Hepatocyte (in vitro differentiated cells): ENCODE data around the gene ADD1. TPM values are rescaled to one million over a fixed set of nuclear protein-coding genes. Genes with fewer than 3 reads are reported as not detected.

Source experiments
- DNase-seq: peaks from one replicate; pipeline ENCODE4 v3.0.0-alpha.2; 2016; ENCODE audit warnings: low spot score
- H2AFZ ChIP-seq: fragments of 200-600 bp; sonication (generic); 2 replicates; pipeline ENCODE4 v1.6.0; 2016; ENCODE audit warnings: antibody characterized with exemption, mild to moderate bottlenecking
- H3K27ac ChIP-seq: fragments of 200-600 bp; sonication (generic); 2 replicates; pipeline ENCODE4 v1.5.1; 2016; ENCODE audit warnings: mild to moderate bottlenecking
- H3K27me3 ChIP-seq: fragments of 200-600 bp; sonication (generic); 2 replicates; pipeline ENCODE4 v1.6.1; 2016
- H3K36me3 ChIP-seq: fragments of 200-600 bp; sonication (generic); replicated peaks from 2 replicates; pipeline ENCODE4 v1.5.1; 2016; ENCODE audit warnings: low read depth; ENCODE audit not compliant: insufficient read depth
- H3K4me1 ChIP-seq: fragments of 200-600 bp; sonication (generic); 2 replicates; pipeline ENCODE4 v1.5.1; 2016; ENCODE audit warnings: mild to moderate bottlenecking, moderate library complexity; ENCODE audit not compliant: insufficient read depth
- H3K4me2 ChIP-seq: fragments of 200-600 bp; sonication (generic); 2 replicates; pipeline ENCODE4 v1.6.0; 2016
- H3K4me3 ChIP-seq: fragments of 200-600 bp; sonication (generic); 2 replicates; pipeline ENCODE4 v1.5.1; 2016; ENCODE audit warnings: mild to moderate bottlenecking
- H3K79me2 ChIP-seq: fragments of 200-600 bp; sonication (generic); 2 replicates; pipeline ENCODE4 v1.6.0; 2017; ENCODE audit warnings: mild to moderate bottlenecking
- H3K9me2 ChIP-seq: fragments of 200-600 bp; sonication (generic); replicated peaks from 2 replicates; pipeline ENCODE4 v1.6.0; 2017; ENCODE audit warnings: mild to moderate bottlenecking; ENCODE audit not compliant: insufficient read depth
- H3K9me3 ChIP-seq: fragments of 200-600 bp; sonication (generic); 2 replicates; pipeline ENCODE4 v1.5.1; 2016; ENCODE audit warnings: low read depth, mild to moderate bottlenecking
- H4K20me1 ChIP-seq: fragments of 200-600 bp; sonication (generic); 2 replicates; pipeline ENCODE4 v1.6.0; 2016; ENCODE audit warnings: mild to moderate bottlenecking; ENCODE audit not compliant: insufficient read depth, poor library complexity, severe bottlenecking
- CTCF ChIP-seq: fragments of 200-600 bp; sonication (generic); IDR thresholded peaks from 2 replicates; pipeline ENCODE4 v1.5.1; 2016; ENCODE audit warnings: antibody characterized with exemption, mild to moderate bottlenecking; ENCODE audit not compliant: poor library complexity
- EZH2 ChIP-seq: fragments of 200-600 bp; sonication (generic); IDR thresholded peaks from 2 replicates; pipeline ENCODE4 v1.6.1; 2016; ENCODE audit warnings: antibody characterized with exemption, mild to moderate bottlenecking, borderline replicate concordance
- EZH2phosphoT487 ChIP-seq: fragments of 200-600 bp; sonication (generic); IDR thresholded peaks from one replicate; pipeline ENCODE4 v1.6.1; 2018; ENCODE audit warnings: antibody characterized with exemption, mild to moderate bottlenecking, low read depth, moderate library complexity; ENCODE audit not compliant: unreplicated experiment, severe bottlenecking
- WGBS: methylation state at CpG from one replicate; pipeline ENCODE4 v1.1.6; 2016; ENCODE audit warnings: low lambda C conversion rate; ENCODE audit errors: missing lambda C conversion rate; 5-methylcytosine and 5-hydroxymethylcytosine counted together
- polyA plus RNA-seq: library from polyadenylated mRNA; unstranded; fragments of >200 nt; fragmentation: Nextera tagmentation; extraction: Ambion mirVana; gene quantifications from 2 replicates; pipeline ENCODE4 v1.2.1, GENCODE V29; 2016
- total RNA-seq: library from RNA; depleted of rRNA; stranded (reverse); fragments of >200 nt; gene quantifications from 2 replicates; pipeline ENCODE4 v1.2.3, GENCODE V29; 2014

The ADD1 gene
- total and polyA plus RNA-seq, 2 experiments from 2014 or later, result 179 to 208 TPM

DNA sequence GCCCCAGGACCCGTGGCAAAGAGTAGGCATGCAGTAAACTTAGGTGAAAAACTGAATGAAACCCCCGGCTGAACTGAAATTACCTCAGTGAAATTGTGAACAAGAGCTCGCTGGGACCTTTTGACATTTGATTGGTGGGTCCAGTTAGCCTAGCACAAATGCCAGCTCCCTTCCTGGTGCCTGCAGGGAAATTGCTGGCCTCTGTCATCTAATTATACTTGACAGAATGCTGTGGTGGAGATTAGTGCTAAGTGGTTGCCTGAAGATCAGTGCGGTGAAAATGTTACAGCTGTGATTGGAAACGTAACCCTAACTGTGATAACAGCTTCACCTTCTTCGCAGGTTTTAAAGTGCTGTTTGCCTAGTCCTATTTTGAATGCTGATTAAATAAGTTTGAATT, 43.0 kb downstream of the ADD1 start:
- H3K27me3 ChIP-seq, result no peaks in the 10 kb centered on the region
- H3K36me3 ChIP-seq, result no peaks in the 10 kb centered on the region
- peaks cover under 1% of the 10 kb centered on the region for H4K20me1 ChIP-seq
- no peak overlapping the region for H2AFZ ChIP-seq
- no peak for DNase-seq
- peaks cover 58% of the 10 kb centered on the region for H3K79me2 ChIP-seq
- no peak overlapping the region for H3K4me2 ChIP-seq
- H3K4me1 ChIP-seq, result no peaks in the 10 kb centered on the region
- no peaks in the 10 kb centered on the region for H3K9me3 ChIP-seq
- 46% methylated on average over 6 of the region's 6 CpGs for whole genome bisulfite sequencing
- no peaks in the 10 kb centered on the region for H3K9me2 ChIP-seq
- H3K27ac ChIP-seq, result no peak overlapping the region
- TF ChIP-seq EZH2 (no peak), EZH2phosphoT487 (no peak)
- no peak overlapping the region for H3K4me3 ChIP-seq

DNA sequence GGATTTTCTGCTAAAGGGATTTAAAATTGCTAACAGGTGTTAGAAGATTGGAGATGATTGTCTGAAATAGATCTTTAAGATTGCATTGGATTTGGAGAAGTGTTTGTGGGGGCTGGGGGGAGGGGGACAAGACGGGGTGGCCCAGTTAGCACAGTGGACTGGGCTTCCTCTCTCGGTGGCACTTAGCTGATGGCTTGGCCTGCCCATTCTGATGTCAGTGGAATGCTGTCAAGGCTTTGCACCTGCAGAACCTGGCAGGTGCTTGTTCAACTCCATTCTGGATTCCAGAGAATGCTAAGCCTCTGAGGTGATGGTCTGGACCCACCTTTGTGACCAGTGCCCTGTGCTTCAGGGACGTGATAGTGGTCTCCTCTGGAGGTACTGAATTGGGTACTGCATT, 43.7 kb downstream of the ADD1 start:
- Histone ChIP-seq H3K27ac (no peak overlapping the region), H3K4me2 (no peak overlapping the region), H4K20me1 (peaks cover 3% of the 10 kb centered on the region), H3K9me2 (no peaks in the 10 kb centered on the region), H2AFZ (no peak overlapping the region), H3K27me3 (no peaks in the 10 kb centered on the region), H3K36me3 (no peaks in the 10 kb centered on the region), H3K4me1 (no peaks in the 10 kb centered on the region), H3K9me3 (no peaks in the 10 kb centered on the region), H3K79me2 (peaks cover 58% of the 10 kb centered on the region), H3K4me3 (no peak overlapping the region)
- TF ChIP-seq CTCF (no peak), EZH2phosphoT487 (no peak), EZH2 (no peak)
- 68% methylated on average over 3 of the region's 3 CpGs for WGBS
- no peak for DNase-seq

- no peak for TF ChIP-seq EZH2phosphoT487
- TF ChIP-seq CTCF, result no peak
- TF ChIP-seq EZH2, result no peak
- H3K4me1 ChIP-seq, result no peaks in the 10 kb centered on the region
- H3K36me3 ChIP-seq, result no peaks in the 10 kb centered on the region
- no peaks in the 10 kb centered on the region for H3K9me3 ChIP-seq
- no peak overlapping the region for H3K27ac ChIP-seq
- peaks cover 3% of the 10 kb centered on the region for H4K20me1 ChIP-seq
- H3K9me2 ChIP-seq, result no peaks in the 10 kb centered on the region
- H3K4me2 ChIP-seq, result no peak overlapping the region
- WGBS, result 97% methylated on average over 3 of the region's 3 CpGs
- H3K4me3 ChIP-seq, result no peak overlapping the region
- no peak for DNase-seq
- H3K79me2 ChIP-seq, result peaks cover 62% of the 10 kb centered on the region
- no peaks in the 10 kb centered on the region for H3K27me3 ChIP-seq
- no peak overlapping the region for H2AFZ ChIP-seq
Measured at GRCh38 chr4:2888886-2889285, 45.2 kb downstream of the ADD1 start.

GRCh38 chr4:2891294-2891693, 47.6 kb downstream of the ADD1 start:
- Histone ChIP-seq H3K79me2 (peaks cover 55% of the 10 kb centered on the region), H3K27ac (peak overlapping the region; percentile 49), H4K20me1 (peaks cover 3% of the 10 kb centered on the region), H3K4me2 (no peak overlapping the region), H3K9me2 (no peaks in the 10 kb centered on the region), H3K36me3 (no peaks in the 10 kb centered on the region), H2AFZ (no peak overlapping the region), H3K9me3 (no peaks in the 10 kb centered on the region), H3K27me3 (no peaks in the 10 kb centered on the region), H3K4me1 (no peaks in the 10 kb centered on the region), H3K4me3 (no peak overlapping the region)
- peak; percentile 40 for DNase-seq
- 79% methylated on average over 5 of the region's 5 CpGs for WGBS
- TF ChIP-seq CTCF (no peak), EZH2phosphoT487 (no peak), EZH2 (no peak)
